NCI-H2196 (cell line): Measurements from ENCODE around the gene LACTBL1.
A peak's percentile ranks its signal among the peaks of the same experiment; 100 is the strongest.

Experiments
- DNase-seq: peaks from one replicate; lab custom pipeline; 2025; ENCODE audit not compliant: unreplicated experiment; lab: John Stamatoyannopoulos, UW

Gene LACTBL1

DNA sequence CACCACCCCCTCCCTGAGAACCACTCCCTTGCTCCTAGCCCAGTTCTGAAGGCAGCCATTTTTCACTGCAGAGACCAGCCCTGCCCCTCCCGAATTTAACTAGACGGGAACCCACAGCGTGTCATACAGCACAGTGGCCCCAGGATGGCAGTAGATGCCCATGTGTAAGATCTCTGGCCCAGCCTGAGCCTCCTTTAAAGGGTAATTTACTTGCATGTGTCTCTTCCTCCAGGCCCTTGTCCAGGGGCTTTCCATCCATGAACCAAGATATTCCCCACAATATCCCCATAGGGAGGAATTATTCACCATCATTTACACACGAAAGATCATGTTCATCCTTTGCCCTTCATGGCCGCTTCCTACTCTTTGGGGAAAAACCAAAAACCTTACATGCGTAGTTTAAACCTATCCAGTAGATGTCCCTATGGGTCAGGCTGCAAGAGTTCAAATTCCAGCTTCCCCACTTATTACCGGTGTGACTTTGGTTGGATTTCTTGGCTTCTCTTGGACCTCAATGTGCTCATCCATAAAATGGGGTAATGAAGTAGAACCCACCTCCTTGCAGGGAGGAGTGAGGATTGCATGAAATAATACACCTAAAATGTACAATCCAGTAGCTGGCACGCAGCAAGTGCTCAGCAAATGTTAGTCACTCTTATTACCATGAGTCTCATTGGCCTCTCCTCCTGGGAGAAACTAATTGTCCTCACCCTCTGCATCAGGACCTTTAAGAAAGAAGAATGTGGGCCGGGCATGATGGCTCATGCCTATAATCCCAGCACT is 4.0 kb upstream of the LACTBL1 start:
- DNase-seq, result peak; percentile 79

DNA sequence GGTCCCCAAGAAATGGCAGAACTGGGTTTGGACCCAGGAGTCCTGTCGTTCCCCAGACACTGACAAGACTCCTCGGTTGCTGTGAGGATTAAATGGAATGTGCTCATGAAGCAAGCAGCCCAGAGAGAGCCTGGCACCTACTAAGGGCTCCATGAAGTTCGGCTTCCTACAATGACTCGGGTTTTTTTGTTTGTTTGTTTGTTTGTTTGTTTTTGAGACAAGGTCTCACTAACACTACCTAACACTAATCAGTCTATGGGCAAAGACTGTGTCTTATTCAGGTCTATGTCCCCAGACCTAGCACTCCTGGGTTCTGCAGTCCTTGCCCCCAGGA is 3.4 kb upstream of the LACTBL1 start:
- no peak for DNase-seq

DNA sequence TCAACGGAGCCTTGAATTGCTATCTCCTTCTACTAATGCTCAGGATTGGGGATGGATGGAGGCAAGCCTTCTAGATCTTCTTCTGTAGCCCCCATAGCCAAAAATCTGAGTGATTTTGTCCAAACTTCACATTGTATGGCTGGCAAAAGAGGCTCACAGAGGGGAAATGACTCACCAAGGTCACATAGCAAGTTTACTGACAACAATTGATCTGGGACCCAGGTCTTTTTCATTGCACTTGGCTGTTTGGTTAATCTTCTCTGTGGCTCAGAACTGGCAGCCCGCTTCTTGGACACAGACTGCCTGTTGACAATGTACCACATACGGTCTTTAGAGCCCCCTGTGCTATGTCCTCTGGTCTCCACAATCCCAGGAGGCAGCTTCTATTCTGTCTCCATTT is 3.0 kb upstream of the LACTBL1 start:
- no peak for DNase-seq

GRCh38 chr1:22971611-22972405 is 858 bp downstream of the LACTBL1 start:
- peak; percentile 58 for DNase-seq

DNA sequence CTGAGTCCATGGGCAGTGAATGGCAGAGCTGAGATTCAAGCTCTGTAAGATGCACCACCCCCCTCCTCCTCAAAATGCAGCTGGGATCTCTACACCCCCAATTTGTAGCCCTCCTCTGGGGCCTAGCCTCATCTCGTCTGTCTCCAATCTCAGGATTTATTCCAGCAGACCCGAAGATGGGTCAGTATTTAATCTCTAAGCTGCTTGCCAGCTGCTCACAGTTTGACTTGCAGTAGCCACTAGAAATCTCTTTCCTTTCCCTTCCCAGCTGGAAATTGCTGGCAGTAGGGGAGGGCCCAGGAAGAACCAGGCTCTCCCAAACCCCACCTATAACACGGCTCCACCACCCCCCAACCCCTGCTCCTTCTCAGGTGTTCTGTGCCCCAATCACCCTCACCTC is 1.5 kb downstream of the LACTBL1 start:
- DNase-seq, result no peak

DNA sequence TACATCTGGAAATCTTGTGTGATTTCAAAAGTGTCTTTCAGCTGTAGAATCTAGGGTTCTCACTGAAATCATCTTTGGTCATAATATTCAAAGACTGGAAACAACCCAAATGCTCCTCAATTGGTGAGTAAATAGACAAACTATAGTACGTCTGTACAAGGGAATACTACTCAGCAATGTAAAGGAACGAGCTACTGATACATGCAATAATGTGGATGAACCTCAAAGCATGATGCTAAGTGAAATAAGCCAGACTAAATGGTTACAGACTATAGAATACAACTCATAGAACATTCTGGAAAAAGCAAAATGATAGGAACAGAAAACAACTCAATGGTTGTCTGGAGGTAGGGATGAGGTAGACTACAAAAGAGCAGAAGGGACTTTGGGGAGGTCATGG is 2.6 kb downstream of the LACTBL1 start:
- DNase-seq, result no peak

GRCh38 chr1:22969304-22969709 is 3.4 kb downstream of the LACTBL1 start:
- DNase-seq, result peak; percentile 88

- no peak for DNase-seq
These were observed 4.8 kb downstream of the LACTBL1 start for GRCh38 chr1:22967833-22968232.

- no peak for DNase-seq
These were observed 6.4 kb downstream of the LACTBL1 start for GRCh38 chr1:22966309-22966708.

- no peak for DNase-seq
These were observed 9.5 kb downstream of the LACTBL1 start for GRCh38 chr1:22963044-22963677.

- no peak for DNase-seq
These were observed 10.1 kb downstream of the LACTBL1 start for GRCh38 chr1:22962558-22962957.

DNA sequence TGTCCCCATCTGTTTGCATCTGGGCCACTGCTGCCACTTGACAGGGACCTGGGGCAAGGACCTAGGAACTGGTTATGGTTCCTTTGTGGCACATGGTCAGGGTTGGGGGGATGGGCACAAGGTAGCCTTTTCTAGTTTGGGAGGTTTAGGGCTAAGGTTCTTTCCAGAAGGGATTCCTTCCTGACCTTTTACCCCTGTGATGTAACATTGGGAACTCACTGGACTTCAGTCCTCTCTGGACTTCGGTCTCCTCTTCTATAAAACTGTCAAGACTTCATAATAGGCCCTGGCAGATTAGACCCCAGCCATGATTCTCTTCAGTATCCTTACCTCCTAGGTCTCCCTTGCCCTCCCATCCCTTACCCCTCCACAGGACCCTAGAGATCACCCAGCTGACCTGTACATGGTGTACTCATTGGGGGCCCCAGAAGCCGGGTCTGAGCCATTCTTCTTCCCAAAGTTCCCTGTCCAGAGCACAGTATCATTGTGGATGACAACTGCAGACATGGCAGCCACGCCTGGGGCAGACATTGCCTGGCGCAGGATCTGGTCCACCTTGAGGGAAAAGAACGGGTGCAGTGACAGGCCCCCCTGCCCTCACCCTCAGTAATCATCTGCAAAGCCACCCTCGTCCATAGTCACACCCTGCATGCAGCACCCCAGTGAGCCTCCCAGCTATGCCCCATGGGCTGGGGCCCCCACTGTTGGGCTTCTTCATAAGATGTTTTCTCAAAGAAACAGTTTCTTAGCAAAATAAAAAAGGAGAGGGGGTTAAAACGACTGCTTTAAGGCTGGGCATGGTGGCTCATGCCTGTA is 12.9 kb downstream of the LACTBL1 start:
- DNase-seq, result no peak

GRCh38 chr1:22958556-22958955 is 14.1 kb downstream of the LACTBL1 start:
- no peak for DNase-seq

DNA sequence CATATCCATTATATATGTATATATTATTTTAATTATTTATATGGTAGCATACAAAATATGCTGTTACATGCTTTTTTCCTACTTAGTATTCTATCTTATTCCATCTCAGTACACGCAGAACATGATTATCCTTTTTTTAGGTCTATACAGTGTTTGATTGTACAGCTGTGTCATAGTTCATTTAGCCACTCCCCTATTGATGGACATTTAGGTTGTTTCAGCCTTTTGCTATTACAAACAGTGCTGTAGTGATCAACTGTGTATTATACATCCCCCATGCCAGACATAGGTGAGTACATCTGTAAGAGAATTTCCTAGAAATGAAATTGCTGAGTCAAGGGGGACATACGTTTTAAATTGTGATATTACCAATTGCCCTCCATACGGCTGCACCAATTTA is 15.6 kb downstream of the LACTBL1 start:
- DNase-seq, result no peak

- DNase-seq, result no peak
These were observed 17.5 kb downstream of the LACTBL1 start for GRCh38 chr1:22955146-22955545.

DNA sequence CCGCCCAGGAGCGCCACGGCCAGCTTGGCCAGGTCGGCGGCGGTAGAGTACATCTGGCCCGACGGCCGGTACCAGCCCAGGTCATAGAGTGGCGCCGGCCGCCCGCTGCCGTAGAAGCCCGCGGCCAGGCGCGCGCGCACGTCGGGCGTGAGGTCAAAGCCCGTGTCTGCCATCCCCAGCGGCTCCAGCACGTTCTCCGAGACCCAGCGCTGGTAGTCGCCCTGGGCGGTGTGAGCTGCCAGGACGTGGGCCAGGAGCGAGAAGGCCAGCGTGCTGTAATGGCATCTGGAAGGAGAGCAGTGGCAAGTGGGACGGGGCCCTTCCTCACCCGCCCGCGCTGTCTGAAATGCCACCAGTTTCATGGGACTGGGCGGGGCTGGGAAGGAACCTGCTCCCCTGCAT is 18.9 kb downstream of the LACTBL1 start:
- DNase-seq, result no peak

GRCh38 chr1:22953057-22953739 is 19.5 kb downstream of the LACTBL1 start:
- no peak for DNase-seq

GRCh38 chr1:22952694-22953056 is 20.0 kb downstream of the LACTBL1 start:
- DNase-seq, result no peak

DNA sequence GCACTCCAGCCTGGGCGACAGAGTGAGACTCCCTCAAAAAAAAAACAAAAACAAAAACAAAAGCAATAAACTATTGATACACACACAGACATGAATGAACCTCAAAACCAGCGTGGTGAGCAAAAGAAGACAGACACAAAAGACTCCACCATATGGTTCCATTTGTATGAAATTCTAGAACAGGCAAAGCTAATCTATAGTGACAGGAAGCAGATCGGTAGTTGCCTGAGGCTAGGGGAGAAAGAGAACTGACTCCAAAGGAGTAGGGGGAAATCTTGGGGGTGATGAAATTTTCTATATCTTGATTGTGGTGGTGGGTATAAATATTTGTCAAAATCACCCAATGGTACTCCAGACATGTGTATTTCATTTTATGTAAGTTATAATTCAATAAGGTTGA is 20.9 kb downstream of the LACTBL1 start:
- DNase-seq, result no peak

- DNase-seq, result peak; percentile 55
These were observed 22.8 kb downstream of the LACTBL1 start for GRCh38 chr1:22949822-22950331.
